ENCODE data around the gene IL2RA.

- TF ChIP-seq, protein P1, sequence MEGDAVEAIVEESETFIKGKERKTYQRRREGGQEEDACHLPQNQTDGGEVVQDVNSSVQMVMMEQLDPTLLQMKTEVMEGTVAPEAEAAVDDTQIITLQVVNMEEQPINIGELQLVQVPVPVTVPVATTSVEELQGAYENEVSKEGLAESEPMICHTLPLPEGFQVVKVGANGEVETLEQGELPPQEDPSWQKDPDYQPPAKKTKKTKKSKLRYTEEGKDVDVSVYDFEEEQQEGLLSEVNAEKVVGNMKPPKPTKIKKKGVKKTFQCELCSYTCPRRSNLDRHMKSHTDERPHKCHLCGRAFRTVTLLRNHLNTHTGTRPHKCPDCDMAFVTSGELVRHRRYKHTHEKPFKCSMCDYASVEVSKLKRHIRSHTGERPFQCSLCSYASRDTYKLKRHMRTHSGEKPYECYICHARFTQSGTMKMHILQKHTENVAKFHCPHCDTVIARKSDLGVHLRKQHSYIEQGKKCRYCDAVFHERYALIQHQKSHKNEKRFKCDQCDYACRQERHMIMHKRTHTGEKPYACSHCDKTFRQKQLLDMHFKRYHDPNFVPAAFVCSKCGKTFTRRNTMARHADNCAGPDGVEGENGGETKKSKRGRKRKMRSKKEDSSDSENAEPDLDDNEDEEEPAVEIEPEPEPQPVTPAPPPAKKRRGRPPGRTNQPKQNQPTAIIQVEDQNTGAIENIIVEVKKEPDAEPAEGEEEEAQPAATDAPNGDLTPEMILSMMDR (optimal IDR thresholded peaks at IDR 0.05 in 1 of 3, IDR thresholded peaks at IDR 0.05 in 1 of 3, conservative IDR thresholded peaks at IDR 0.05 in 1 of 3; ENCODE audit: extremely low read depth in 1 of 3, insufficient read depth in 2 of 3, low read length in 3 of 3), result no peak
- TF ChIP-seq EZH2 (IDR thresholded peaks at IDR 0.05; ENCODE audit: low read length), result no peak
Observed at GRCh38 chr10:6044060-6044459, 18.1 kb downstream of the IL2RA start.
